GM21526 (cell line): ENCODE data around the gene RCAN1.
A peak's percentile ranks its signal among the peaks of the same experiment; 100 is the strongest.

Experiments used
- ATAC-seq: cut with Tn5 transposase; IDR thresholded peaks from one replicate; pipeline ENCODE4 v1.9.1; 2021; ENCODE audit warnings: moderate library complexity; ENCODE audit not compliant: unreplicated experiment, low FRiP score

Gene RCAN1

DNA sequence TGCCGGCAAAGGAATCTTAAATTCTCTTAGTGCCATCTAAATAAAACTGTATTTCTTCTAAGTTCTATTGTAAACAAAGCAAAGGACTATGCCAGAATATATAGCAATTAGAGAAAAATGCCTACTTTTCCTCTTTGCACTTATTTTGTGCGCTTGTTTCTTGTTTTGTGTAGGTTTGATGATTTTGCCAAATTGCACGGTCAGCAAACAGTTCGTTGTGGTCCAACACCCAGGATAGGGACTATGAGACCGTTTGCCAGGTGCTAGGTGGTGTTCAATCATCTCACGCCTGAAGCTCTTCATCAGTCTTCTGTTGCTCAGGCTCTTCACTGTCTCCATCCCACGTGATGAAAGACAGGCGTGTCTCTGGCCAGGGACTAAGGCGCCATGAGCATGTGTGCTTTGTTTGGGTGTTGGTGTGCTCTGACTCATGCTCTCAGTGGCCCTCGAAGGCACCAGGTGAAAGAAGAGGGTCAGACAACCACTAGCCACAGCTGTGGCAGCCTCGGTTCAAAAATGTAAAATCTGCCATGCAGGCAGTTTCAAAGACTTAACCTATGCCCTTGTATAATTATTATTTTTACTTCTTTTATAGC is 66.0 kb downstream of the RCAN1 start:
- ATAC-seq = no peak

DNA sequence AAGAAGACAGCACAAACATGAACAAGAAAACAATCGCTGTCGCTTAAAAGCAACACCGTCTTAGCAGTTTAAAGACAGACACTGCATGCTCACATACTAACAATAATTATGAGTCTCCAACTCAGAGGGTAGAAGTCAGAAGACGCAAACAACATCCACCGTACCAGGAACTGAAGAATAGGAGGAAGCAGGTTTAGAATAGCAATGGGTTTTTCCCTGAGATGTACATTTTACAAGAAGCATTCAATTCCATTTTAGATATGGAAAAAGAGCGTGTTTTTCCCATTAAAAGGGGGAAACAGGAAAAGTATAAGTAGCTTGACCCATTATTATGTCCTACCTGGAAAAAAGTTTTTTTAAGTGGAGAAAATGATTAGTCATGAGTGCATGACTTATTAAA is 68.4 kb downstream of the RCAN1 start:
- no peak for ATAC-seq

DNA sequence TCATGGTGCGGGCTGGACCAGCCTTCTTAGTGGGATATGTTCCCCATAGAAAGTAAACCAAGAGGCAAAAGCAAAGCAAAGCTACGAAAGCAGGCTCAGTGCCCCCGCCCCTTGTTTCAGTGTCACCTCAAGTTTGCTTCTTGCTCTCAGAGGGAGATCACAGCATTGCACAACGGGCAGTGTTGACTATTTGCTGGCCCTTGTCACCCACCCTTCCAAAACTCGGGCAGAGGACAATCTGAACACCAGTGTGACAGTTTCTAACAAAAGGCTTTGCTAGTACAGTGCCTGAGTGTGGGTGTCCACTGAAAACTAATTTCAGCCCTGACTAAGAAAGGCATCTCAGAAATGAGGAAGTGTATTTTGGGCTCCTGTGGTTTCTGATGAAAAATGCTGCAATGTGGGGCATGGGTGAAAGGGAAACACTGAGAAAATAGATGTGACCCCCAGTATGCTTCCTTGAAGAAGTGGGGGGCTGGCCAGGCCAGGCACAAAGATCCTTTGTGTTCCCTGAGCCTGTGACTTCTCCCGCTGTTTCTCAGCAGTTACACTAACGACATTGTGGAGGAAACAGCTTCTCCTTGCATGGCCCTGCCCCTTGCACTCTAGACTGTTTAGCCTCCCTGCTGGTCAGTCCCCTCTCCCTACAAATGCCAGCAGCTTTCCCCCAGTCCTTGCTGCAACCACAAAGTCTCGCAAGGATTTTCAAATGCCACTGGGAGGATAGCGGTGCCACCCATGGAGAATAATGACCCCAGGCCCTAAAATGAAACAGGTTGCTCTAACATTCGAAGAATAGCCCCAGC is 69.6 kb downstream of the RCAN1 start:
- ATAC-seq = peak; percentile 82

DNA sequence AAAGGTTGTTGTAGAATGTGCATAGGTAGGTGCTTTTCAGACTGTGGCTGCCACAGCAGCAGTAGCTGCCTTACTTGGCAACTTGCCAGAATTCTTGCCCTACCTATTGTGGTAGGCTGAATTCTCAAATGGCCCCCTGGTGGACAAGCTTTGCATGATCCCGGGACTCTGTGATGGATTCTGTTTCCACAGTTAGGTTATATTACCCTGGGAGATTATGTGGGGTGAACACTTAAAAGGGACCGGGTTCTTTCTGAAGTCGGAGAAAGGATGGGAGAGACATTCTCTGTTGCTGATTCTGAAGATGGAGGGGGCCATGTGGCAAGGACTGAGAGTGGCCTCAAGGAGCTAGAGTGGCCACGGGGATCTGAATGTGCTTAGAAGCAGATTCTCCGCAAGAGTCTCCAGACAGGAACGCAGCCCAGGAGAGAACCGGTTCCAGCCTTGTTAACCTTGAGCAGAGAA is 70.8 kb downstream of the RCAN1 start:
- no peak for ATAC-seq

DNA sequence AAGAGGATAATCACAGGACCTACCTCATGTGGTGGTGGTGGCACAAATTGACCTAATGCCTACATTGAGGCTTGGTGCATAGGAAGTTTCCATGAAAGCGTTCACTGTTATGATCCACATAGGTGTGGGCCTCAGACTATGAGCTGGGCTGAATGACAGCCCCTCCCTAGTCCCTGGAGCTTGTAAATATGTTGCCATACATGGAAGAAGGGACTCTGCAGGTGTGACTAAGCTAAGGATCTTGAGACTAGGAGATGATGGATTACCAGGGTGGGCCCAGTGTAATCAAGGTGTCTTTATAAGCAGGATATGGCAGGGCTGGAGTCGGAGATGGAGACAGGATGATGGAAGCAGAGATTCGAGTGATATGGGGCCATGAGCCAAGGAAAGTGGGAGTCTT is 71.9 kb downstream of the RCAN1 start:
- no peak for ATAC-seq

DNA sequence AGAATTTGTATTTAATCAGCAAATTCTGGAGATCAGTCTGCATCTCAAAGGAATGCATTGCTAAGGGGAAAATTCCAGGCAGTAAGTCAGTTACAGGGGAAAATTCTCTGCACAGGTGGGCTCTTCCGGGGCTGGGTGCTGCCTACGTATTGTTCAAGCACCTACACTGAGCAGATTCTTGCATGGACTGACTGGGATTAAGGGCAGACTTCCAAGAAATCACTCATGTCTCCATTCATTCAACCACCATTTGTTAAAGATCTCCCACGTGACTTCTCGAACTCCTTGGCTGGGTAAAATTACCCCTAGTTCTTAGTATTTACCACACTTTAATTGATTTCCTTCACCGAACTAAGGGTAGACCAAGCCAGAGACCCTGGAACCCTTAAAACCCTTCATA is 74.7 kb downstream of the RCAN1 start:
- no peak for ATAC-seq

DNA sequence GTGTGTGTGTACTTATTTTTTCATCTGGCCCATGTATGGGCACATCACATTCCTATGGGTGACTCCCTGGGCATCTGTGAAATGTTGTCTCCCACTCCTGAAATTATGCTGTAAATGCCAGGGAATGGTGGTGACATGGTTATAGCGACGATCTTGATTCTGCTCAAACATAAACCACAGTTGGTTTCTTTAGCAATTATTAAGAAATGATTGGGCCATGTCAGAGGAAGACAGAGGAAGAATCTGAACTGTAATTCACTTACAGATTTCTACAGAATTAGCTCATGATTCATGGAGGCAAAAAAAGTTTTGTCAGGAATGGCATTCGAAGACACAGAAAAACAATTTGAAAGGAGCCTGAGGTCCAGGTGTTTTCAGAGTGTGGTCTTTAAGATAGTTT is 77.1 kb downstream of the RCAN1 start:
- ATAC-seq = no peak

DNA sequence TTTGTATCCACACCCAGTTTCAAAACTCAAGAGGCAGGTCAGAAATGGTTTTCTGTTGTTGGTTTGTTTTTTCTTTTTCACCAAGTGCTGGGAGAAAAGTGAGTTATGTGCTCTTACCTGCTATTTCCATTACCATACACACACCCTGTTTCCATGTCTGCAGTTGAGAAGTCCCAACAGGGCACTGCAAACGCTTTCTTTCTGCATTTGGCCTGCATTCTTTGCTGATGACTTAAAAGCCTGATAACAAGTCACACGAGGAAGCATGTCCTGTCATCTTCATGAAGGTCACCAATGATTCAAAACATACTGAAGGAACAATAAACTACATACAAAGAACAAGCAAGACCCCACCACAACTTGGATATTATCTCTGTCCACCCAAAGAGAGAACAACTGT is 78.1 kb downstream of the RCAN1 start:
- no peak for ATAC-seq

DNA sequence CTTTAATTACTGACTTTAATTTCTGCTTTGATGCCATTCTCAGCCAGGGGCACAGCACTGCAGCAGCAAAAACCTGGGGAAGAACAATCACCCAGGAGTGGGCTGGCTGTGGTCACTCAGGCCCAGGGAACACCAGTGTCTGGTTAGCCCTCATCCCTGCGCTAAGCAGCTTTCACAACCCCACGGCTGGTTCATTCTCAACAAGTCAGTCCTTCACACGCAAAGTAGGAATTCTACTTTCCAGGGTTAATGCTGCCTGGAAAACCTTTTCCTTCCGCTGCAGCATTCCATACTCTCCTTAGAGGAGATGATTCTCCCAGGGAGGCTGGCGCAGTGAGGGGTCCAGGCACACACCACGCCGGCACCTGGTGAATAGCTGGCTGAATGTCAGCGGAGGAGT is 78.6 kb downstream of the RCAN1 start:
- ATAC-seq = no peak

DNA sequence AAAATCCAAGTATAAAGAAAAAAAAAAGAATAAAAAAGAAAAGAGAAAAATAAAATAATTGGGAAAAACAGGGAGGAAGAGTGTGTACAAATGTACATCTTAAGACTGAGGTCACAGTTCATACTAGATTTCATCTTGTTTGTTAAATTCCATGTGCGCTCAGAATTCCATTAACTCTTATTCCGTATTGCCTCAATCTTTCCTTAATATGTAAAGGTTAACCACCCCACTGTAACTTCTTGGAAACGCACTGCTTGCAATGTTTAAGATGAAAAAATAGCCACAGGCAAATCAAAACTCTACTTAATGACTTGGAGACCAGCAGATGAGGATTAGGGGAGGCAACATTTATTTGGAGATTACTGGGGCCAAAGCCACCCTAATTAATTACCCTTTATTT is 79.0 kb downstream of the RCAN1 start:
- no peak for ATAC-seq

DNA sequence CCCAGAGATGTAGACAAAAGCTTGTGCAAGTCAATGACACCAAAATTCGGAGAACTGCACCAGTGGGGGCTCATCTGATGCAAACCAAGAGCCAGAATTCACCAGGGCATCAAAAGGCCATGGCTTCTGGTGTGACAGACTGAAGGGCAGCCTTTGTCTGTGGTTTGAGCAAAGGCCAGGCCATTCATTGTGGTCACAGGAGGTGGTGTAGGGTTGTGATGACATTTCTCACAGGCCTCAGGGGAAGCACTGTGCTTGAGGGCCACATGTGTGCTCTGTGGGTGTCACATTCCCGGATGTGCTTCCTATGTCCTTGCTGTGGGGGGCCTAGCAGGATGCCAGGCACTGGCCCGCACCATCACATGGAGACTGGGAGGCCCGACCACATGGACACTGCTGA is 80.4 kb downstream of the RCAN1 start:
- no peak for ATAC-seq

DNA sequence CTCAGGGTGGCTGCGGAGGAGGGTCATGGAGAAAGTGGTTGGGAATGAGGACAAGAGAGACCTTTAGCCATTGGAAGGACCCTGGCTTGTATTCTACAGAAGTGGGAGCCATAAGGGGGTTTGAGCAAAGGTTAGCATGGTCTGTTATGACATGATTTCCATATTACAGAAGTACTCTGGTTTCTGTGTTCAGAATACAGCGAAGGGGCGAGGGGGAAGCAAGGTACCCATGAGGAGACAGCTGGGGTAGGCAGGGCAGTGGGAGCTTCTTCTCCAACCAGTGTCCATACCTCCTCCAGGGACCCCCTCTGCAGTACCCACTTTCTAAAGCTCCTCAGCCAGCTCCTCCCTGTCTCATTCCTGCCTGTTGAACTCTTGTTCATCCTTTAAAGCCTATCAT is 81.0 kb downstream of the RCAN1 start:
- no peak for ATAC-seq

DNA sequence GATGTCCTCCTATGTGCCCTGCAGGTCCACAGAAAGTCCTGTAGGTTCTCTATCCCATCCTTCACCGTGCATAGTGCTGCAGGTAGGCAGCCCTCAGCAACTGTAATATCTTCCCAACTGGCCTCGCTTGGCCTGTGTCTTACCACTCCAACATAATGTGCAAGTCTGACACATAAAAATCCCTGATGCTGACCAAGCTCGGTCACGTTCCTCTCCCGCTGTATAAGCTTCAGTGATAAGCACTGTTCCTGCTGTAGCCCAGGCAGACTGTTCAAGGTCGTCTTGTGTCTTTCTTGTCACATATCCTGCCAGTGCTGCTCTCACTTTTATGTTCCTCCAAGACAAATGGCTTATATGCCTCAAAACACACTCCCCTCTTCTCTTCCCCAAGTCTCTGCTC is 83.5 kb downstream of the RCAN1 start:
- ATAC-seq = no peak

DNA sequence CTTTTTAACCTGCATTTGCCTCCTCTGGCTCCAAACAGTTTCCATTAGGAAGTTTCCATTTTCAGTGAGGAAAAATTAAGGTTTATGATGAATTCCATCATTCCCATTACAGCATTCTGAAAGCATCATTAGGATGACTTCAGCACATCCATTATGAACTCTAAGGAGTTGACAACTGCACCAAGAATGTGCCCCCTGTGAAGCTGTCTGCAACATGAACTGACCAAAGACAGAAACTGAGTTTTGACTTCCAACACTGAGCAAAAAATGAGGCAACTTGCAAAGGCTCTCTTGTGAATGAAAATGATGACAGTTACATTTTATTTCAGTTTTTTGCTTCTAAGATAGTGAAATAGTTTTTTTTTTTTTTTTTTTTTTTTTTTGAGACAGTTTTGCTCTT is 84.7 kb downstream of the RCAN1 start:
- ATAC-seq = no peak

DNA sequence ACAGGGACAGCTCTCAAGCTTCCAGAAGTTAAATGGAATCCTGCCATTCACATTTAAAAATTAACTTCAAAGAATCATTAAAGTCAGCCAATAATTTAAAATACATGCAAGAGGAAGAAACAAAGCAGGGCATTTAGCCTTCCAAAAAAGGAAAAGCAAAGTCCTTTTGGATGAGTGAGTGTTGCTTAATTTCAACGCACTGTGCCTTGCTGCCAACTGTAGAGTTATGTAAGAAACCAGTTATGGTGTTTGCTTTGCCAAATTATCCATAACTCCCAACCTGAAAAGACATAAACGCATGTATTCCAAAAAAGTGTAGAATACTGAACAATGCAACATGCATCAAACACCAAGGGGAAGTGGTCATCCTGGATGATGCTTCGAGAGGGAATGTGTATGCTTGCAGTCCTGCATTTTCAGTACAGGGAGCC is 86.8 kb downstream of the RCAN1 start:
- ATAC-seq = no peak

DNA sequence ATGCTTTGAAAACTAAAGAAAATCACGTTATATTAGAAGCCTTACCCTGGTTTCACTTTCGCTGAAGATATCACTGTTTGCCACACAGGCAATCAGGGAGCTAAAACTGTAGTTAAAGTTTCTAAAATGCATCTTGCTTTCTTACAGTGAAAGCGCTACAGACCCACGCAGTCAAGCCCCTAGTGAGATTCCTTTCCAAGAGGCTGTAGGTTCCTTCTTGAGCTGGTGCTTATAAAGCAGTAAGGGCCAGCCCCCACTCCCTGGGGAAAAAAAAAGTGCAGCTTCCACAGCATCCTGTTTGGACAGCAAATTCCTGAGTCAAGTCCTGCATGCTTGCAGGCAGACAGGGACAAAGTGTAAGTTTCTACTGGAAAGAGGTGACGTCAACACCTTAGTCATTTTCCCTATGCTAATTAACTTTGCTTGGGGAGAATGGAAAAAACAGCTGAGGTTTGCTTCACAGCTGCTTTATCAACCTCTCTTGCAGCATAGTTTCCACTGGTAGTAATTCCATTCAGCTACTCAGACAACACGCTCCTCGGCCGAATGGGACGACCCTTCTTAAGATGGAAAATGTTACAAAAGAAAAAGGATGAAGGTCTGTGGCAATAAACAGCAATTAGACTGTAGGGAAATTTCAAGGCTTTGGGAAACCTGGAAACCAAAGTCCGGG is 88.2 kb downstream of the RCAN1 start:
- no peak for ATAC-seq

DNA sequence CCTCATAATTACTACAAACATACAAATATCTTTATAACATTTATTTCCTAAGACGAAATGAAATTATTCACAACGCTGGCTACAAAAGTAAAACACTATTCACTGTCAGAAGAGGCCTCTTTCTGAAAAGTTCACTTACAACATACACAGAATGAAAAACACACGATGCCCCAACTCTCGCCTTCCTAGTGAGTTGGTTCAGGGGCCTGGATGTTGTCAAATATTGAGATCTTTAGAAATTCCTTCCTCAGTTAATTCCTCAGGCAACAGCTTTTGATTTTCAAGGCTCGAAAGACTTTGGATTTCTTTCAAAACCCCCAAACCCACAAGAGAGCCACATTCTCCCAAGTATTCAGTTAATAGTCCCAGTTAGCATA is 88.7 kb downstream of the RCAN1 start:
- no peak for ATAC-seq

DNA sequence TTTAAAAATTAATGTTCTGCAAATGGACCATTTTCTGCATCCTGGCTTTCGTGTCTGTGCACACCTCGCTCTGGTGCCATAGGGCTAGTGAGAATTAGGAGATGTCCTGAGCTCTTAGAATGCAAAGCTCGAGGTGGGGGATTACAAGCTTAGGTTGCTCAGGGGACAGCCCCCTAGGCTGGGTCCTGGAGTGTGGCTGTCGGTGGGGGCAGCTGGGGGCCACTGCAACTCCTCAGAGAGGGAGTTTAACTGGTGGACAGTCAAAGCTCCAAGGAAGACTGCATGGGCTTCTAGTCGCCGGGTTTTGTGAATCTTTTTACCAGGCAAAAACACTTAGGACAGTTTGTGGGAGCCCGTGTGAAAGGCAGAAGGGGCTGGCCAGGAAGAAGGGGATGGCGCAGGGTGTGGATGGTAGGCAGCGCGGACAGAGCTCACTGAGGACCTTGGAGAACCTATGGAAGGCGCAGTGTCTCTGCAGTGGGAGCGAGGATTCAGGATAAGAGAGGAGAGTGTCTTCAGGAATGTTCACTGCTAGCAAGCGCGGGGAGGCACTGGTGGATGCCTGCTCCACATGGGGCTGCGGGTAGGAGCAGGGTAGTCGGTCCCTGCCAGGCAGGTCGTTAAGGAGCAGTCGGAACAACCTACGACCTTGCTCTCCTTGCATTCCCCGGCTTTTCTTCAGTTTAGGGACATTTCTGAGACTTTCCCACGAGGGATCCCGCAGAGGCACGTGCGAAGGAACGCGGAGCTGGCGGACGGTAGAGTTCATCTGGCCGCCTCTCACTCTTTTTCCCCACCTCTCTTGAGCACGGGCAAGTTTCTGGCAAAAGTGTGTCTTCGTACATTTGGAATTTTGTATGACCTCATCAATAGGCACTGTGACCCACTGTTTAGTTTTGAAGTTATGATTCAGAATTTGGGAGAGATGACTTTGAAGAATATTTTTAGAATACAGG is 90.0 kb downstream of the RCAN1 start:
- ATAC-seq = no peak

DNA sequence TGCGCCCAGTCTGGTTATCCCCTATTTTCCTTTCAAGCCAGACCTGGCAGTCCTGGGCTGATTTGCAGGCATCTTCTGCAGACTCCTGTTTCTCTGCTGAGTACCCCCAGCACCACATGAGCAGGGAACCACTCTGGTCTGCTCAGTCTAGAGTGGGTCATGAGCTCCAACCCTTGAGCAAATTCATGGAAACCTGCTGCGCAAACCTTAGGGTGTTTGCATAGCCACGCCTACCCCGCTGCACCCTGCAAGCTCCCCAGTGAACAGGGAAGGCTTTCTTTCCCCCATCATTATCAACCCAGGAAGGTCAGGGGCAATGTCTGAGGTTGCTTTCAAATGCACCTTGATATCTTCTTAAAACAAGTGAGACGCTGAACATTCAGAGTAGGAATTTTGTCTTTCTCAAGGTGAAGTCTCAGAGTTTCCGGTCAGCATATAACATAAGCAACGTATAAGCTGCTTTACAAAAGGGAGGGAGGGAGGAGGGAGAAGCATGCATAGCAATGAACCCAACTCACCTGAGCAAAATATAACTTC is 91.8 kb downstream of the RCAN1 start:
- ATAC-seq = no peak

DNA sequence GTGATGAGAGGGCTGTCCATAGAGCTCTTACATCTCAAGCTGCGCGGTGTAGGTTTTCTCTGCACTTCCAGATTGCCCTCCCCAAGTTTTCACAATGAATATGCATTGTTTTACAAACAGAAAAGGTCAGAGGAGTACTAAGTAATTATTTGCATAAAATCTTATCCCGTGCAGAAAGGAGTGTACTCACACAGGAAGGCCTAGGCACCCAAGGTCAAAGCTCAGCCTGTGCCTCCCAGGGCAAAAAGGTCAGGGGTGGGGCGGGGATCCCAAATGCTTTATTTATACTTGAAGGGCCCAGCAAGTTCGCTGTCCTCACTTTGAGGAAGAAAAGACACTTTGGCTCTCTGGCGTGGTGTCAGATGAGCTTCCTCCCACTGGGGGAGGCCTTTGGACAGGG is 92.6 kb downstream of the RCAN1 start:
- no peak for ATAC-seq
